GM21423 (cell line): ENCODE results near the gene RTP5.
"Not testable (repeated sequence)": the region's sequence is repeated elsewhere in the genome, so short reads cannot be mapped to it uniquely, and the experiment has no call there.

ENCODE experiments used
- ATAC-seq: cut with Tn5 transposase; IDR thresholded peaks from one replicate; pipeline ENCODE4 v1.9.1; 2021; ENCODE audit warnings: mild to moderate bottlenecking, moderate library complexity; ENCODE audit not compliant: unreplicated experiment

Gene RTP5

DNA sequence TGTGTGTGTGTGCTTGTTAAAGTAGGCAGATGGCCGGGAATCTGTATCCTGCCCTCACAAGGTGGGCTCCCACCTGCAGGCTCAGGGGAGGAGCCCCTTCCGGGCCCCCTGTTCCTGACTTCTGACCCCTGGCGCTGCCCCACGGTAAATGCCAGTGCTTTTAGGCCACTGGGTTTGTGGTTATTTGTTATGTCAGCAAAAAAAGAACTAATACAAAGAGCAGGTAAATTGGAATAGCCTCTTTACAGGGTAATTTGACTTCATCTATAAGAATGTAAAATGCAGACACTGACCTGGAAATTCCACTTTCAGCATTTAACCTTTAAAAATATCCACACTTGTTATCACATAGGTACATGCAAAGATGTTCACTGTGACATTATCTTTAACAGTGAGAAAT is 44.2 kb downstream of the RTP5 start:
- no peak for ATAC-seq

DNA sequence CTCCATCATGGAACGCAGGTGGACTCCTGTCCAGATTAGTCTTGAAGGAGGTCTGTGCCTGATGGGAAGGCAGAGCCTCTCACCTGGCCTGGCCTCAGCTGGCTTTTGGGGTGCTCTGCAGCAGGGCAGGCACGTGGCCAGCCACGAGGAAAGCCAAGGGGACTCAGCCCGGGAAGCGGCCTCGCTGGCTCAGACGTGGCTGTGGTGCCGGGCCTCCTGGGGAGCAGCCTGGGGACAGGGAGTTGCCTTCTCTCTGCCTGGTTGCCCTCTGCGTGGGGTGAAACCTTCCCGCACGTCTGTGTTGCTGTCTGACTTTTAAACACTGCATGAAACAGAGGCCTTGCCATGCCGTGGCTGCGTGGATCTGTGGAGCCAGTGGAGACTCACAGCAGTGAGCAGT is 45.0 kb downstream of the RTP5 start:
- ATAC-seq: no peak

DNA sequence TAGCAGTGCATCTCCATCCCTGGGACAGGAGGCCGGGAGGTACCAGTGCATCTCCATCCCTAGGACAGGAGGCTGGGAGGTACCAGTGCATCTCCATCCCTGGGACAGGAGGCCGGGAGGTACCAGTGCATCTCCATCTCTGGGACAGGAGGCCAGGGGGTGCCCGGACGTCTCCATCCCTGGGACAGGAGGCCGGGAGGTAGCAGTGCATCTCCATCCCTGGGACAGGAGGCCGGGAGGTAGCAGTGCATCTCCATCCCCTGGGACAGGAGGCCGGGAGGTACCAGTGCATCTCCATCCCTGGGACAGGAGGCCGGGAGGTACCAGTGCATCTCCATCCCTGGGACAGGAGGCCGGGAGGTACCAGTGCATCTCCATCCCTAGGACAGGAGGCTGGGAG is 52.1 kb downstream of the RTP5 start:
- ATAC-seq: not testable (repeated sequence)

DNA sequence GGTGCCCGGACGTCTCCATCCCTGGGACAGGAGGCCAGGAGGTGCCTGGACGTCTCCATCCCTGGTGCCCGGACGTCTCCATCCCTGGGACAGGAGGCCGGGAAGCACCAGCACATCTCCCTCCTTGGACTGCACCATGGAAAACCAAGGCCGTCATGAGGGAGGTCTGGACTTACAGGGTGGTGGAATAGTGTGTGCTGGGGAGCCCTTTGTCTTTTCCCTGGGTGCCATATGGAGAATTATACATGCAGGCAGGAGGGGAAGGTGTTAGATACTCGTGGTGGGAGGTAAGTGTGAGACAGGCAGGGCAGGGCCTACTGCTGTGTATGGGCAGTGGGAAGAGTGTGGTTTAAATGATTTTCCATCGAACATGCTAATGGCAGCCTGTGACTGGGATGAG is 52.9 kb downstream of the RTP5 start:
- no peak for ATAC-seq

DNA sequence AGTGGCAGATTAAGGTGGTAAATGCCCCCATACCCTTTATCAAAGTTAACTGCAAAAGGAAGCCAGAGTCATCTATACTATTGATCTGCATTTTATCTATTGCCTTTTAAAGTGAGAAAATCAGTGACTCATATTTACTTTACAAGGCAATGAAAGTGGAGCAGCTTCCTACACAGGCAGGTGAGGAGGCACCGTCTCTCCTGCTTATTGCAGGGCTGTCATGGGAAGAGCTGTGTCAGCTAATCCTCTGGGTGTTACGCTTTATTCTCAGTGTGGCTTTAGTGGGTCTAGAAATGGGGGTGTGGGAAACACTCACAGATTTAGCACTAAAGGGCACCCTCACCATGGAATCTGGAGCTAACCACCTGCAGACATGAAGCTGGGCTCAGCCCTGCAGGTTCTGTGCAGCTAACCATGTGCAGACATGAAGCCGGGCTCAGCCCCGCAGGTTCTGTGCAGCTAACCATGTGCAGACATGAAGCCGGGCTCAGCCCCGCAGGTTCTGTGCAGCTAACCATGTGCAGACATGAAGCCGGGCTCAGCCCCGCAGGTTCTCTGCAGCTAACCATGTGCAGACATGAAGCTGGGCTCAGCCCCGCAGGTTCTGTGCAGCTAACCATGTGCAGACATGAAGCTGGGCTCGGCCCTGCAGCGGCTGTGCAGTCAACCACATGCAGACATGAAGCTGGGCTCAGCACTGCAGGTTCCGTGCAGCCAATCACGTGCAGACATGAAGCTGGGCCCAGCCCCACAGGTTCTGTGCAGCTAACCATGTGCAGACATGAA is 53.5 kb downstream of the RTP5 start:
- ATAC-seq: not testable (repeated sequence)
